Chondrocyte (in vitro differentiated cells): ENCODE results near the gene CFAP58. TPM values are rescaled to one million over a fixed set of nuclear protein-coding genes. Genes with fewer than 3 reads are reported as not detected.

Experiments
- DNase-seq: peaks from one replicate; pipeline ENCODE4 v3.0.0; 2021; ENCODE audit warnings: mixed read lengths, low spot score
- H3K27ac Mint-ChIP-seq: one replicate; pipeline ENCODE4 v1.8.0; 2021; ENCODE audit warnings: mild to moderate bottlenecking, moderate library complexity, mixed read lengths; ENCODE audit not compliant: unreplicated experiment
- H3K27me3 Mint-ChIP-seq: 2 replicates; pipeline ENCODE4 v1.8.0; 2021; ENCODE audit warnings: low read depth, mixed read lengths
- H3K36me3 Mint-ChIP-seq: 2 replicates; pipeline ENCODE4 v1.8.0; 2021; ENCODE audit warnings: low read depth, mixed read lengths
- H3K4me1 Mint-ChIP-seq: 2 replicates; pipeline ENCODE4 v1.8.0; 2021; ENCODE audit warnings: low read depth, mild to moderate bottlenecking, mixed read lengths
- H3K4me3 Mint-ChIP-seq: one replicate; pipeline ENCODE4 v1.8.0; 2021; ENCODE audit warnings: mild to moderate bottlenecking, moderate library complexity, mixed read lengths; ENCODE audit not compliant: unreplicated experiment
- H3K9me3 Mint-ChIP-seq: 2 replicates; pipeline ENCODE4 v1.8.0; 2021; ENCODE audit warnings: low read depth, mixed read lengths
- CTCF ChIP-seq: fragments of 200-600 bp; sonication (generic); IDR thresholded peaks from 2 replicates; pipeline ENCODE4 v1.5.0; 2021; ENCODE audit warnings: antibody characterized with exemption, mild to moderate bottlenecking, moderate library complexity
- total RNA-seq: library from RNA; stranded (reverse); gene quantifications from 3 replicates; pipeline ENCODE4 v1.2.1, GENCODE V29; 2021

Gene CFAP58
- total RNA-seq, 1 donor from 2014 or later: 0.15 TPM

- Mint-ChIP-seq H3K36me3 (no peaks in the 10 kb centered on the region), H3K27ac (peak within 1 kb of the TSS; percentile 100), H3K4me1 (peaks cover 45% of the 10 kb centered on the region), H3K4me3 (peak within 1 kb of the TSS; percentile 97), H3K27me3 (no peaks in the 10 kb centered on the region), H3K9me3 (no peaks in the 10 kb centered on the region)
- DNase-seq: no peak
- TF ChIP-seq CTCF: peak; percentile 67
These were observed 15.5 kb upstream of the CFAP58 start, which contains the start of gene ITPRIP for GRCh38 chr10:104337985-104338735. Gene ITPRIP, minus strand, starts transcription at chr10:104338465. Its CDS starts 22,414 bp downstream, at chr10:104316051.

GRCh38 chr10:104339469-104340110 lies 14.0 kb upstream of the CFAP58 start:
- no peak for DNase-seq
- Mint-ChIP-seq H3K36me3 (no peaks in the 10 kb centered on the region), H3K4me3 (peak overlapping the region; percentile 97), H3K27me3 (no peaks in the 10 kb centered on the region), H3K9me3 (no peaks in the 10 kb centered on the region), H3K4me1 (peaks cover 40% of the 10 kb centered on the region), H3K27ac (peak overlapping the region; percentile 100)
- no peak for TF ChIP-seq CTCF

DNA sequence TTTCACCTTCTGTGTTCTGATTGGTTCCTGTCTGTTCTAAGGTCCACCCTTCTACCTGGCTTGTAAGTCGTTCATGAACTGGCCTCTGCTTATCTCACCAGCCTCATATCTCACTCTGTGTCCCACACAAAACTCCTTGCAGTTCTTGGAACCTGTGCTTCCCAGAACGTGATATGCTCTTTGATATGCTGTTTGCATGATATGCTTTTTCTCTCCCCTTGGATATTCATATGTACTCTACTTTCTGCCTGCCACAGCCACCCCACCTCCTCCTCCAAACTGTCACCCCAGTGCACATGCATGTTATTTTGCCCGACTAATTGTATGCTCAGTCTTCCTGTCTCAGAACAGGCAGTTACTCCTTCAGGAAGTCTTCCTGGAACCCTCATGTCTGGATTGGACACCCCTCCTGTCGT lies 13.5 kb upstream of the CFAP58 start:
- H3K27me3 Mint-ChIP-seq: no peaks in the 10 kb centered on the region
- peaks cover 40% of the 10 kb centered on the region for H3K4me1 Mint-ChIP-seq
- H3K4me3 Mint-ChIP-seq: peak overlapping the region; percentile 27
- H3K9me3 Mint-ChIP-seq: no peaks in the 10 kb centered on the region
- TF ChIP-seq CTCF: no peak
- no peak for DNase-seq
- peak overlapping the region; percentile 100 for H3K27ac Mint-ChIP-seq
- no peaks in the 10 kb centered on the region for H3K36me3 Mint-ChIP-seq

DNA sequence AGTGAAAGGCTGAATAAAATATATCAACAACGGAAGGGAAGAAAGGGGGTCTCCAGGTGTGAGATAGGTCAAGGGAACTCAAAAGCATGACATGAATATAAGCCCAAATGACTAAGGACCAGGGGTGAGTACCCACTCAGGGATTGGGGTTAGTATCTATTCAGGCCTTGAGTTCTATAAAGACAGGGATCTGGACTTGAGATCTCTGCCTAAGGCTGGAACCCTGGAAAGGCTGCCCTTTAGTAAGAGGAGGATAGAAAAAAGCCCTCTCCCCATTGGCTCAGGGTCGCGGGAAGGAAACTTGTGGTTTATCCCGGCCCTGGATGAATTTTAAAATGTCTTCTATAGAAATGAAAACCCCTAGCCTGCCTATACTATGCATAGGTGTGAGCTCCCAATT lies 13.0 kb upstream of the CFAP58 start:
- no peaks in the 10 kb centered on the region for H3K27me3 Mint-ChIP-seq
- DNase-seq: no peak
- H3K4me1 Mint-ChIP-seq: peaks cover 37% of the 10 kb centered on the region
- H3K9me3 Mint-ChIP-seq: no peaks in the 10 kb centered on the region
- TF ChIP-seq CTCF: no peak
- H3K36me3 Mint-ChIP-seq: no peaks in the 10 kb centered on the region
- H3K27ac Mint-ChIP-seq: no peak overlapping the region
- H3K4me3 Mint-ChIP-seq: no peak overlapping the region

DNA sequence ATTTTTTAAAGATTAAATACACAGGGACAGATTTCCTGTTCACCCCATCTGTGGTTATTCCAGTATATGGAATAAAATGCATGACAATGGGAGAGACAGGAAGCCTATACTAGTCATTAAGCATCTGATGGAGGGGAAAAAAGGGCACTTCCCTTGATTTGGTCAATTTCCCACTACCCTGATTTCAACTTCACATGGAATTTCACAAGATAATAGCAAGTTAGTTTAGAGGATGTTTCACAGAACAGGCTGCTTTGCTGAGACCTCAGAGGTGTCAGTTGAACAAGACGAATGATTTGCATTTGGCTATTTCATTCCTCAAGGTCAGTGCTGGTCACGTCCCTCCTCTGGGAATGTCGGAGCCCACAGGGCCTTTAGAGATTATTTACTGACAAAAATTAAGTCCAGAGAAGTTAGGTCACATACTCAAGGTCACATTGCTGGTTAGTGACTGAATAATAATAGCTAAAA lies 10.7 kb upstream of the CFAP58 start:
- Mint-ChIP-seq H3K4me1 (peaks cover 22% of the 10 kb centered on the region), H3K4me3 (no peak overlapping the region), H3K27me3 (no peaks in the 10 kb centered on the region), H3K36me3 (no peaks in the 10 kb centered on the region), H3K9me3 (no peaks in the 10 kb centered on the region), H3K27ac (peak overlapping the region; percentile 41)
- no peak for TF ChIP-seq CTCF
- no peak for DNase-seq
